HG03558 (cell line): ENCODE measurements around the gene PELI1.

Experiments
- ATAC-seq: cut with Tn5 transposase; IDR thresholded peaks from one replicate; pipeline ENCODE4 v1.9.1; 2021; ENCODE audit warnings: moderate number of reproducible peaks; ENCODE audit not compliant: unreplicated experiment; ENCODE audit errors: extremely low read depth

Gene PELI1, protein sequence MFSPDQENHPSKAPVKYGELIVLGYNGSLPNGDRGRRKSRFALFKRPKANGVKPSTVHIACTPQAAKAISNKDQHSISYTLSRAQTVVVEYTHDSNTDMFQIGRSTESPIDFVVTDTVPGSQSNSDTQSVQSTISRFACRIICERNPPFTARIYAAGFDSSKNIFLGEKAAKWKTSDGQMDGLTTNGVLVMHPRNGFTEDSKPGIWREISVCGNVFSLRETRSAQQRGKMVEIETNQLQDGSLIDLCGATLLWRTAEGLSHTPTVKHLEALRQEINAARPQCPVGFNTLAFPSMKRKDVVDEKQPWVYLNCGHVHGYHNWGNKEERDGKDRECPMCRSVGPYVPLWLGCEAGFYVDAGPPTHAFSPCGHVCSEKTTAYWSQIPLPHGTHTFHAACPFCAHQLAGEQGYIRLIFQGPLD

GRCh38 chr2:64144057-64145013, at the start of gene PELI1:
Gene PELI1 (minus strand): TSS chr2:64144420. CDS start chr2:64108310, 36,110 bp downstream.
- peak; percentile 64 for ATAC-seq

DNA sequence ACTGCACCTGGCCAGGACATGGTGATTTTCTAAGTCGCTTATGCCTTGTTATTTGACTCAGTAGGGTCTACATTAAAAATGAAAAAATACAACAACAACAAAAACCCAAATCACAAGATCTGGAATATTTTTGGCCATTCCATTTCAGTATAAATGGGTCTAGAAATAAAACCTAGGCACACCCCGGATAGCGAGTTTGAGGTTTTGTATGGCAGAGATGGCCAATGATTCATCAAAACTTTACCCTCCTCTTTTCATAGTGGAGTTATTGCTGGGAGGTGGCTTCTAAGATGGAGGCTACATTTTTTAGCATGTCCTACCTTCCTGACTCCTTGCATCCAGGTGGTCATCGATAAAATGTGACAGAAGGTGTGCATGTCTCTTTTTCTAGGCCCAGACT, 49.3 kb upstream of the PELI1 start:
- no peak for ATAC-seq

DNA sequence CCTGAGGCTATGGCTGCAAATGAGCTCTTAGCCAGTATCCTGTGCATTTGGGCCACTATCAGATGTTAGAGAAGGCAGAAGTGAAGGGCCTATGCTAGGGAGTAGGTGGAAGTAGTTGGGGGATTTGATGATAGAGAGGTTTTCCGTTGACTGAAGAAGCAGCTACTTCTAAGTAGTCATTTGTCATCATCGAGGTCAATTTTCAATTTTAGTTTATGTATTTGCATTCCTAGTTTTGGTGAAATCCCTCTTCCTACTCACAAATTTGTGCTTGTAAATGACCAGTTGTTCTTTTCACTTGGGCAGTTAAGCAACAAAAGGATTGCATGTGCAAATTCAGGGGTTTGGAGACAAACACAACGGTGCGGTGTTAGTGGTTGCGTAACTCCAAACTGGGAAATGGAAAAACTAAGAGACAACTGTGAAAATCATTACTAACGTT, 48.5 kb upstream of the PELI1 start:
- no peak for ATAC-seq

- ATAC-seq, result no peak
These were observed 47.9 kb upstream of the PELI1 start for GRCh38 chr2:64192125-64192479.

- ATAC-seq, result no peak
These were observed 45.4 kb upstream of the PELI1 start for GRCh38 chr2:64189586-64189985.

- no peak for ATAC-seq
These were observed 44.9 kb upstream of the PELI1 start for GRCh38 chr2:64189167-64189566.

- ATAC-seq, result no peak
These were observed 42.7 kb upstream of the PELI1 start for GRCh38 chr2:64186699-64187605.

- ATAC-seq, result peak; percentile 73
These were observed 35.5 kb upstream of the PELI1 start for GRCh38 chr2:64179582-64180321.

DNA sequence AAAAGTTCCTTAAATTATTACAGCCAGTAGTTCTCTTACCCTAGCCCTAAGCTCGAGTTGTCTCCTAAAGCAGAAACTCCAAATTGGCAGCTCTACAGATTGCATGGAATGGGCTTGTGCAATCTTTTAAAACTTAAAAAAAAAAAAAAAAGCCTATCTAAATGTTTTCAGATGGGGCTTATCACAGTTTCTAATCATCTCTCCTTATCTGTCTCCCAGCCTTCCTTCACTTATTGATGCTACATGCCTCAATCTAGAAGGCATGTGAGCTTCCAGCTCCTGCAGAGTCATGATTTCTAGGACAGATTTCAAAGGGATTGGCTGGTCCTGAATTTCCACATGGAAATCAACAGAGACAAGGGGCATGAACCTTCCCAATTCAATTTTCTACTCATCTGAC, 33.1 kb upstream of the PELI1 start:
- ATAC-seq, result no peak

- ATAC-seq, result no peak
These were observed 31.4 kb upstream of the PELI1 start for GRCh38 chr2:64175419-64176197.

GRCh38 chr2:64173156-64174135, 29.2 kb upstream of the PELI1 start:
- no peak for ATAC-seq

- no peak for ATAC-seq
These were observed 24.5 kb upstream of the PELI1 start for GRCh38 chr2:64168756-64169155.

DNA sequence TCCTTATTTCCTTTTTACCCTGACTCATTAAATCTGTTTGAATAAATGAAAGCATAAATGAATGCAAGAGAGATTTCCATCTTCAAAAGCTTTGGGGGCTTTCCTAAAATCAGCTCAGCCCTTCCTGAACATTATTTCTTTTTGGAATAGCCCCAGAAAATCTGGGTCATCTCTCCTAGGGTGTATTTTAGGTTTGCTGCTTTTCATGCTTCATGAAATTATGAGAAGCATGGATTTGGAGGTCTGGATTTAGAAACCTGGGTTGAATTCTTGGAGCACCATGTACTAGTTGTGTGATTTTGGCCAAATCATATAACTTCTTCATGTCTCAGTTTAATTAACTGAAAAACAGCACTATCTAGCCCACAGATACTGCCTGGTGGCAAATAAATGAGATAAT, 24.0 kb upstream of the PELI1 start:
- no peak for ATAC-seq

- no peak for ATAC-seq
These were observed 22.6 kb upstream of the PELI1 start for GRCh38 chr2:64166637-64167420.

- ATAC-seq, result no peak
These were observed 22.0 kb upstream of the PELI1 start for GRCh38 chr2:64166212-64166611.

DNA sequence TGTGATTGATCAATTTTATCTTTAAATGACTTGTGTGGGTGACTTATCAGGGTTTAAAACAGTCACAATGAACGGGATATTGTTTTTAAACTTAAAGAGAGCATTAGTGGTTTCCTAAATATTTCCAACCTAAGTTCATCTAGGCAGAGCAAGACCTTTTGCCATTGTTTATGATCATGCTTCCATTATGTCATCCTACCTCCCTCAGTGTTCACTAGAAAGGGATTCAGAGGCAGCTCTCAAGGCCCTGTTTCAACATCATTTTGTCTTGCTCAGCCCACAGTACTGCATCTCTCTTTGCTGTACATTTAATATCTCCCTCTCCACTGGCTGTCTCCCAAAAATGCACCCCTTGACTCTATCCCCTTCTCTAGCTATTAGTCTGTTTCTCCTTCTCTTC, 21.5 kb upstream of the PELI1 start:
- ATAC-seq, result no peak

GRCh38 chr2:64164629-64165028, 20.4 kb upstream of the PELI1 start:
- no peak for ATAC-seq
